Measurements from ENCODE around the gene STING1. TPM values are rescaled to one million over a fixed set of nuclear protein-coding genes. Genes with fewer than 3 reads are reported as not detected.

The STING1 gene
- total and polyA plus RNA-seq, 2 of the 13 experiments (the other 11 are each of a cell fraction or from before 2014, with no cell fraction given), result 1.3 to 4.4 TPM

GRCh38 chr5:139523635-139524445, 41.3 kb upstream of the STING1 start (continued):
- TF ChIP-seq HMGXB3 (CRISPR knock-in tag; IDR thresholded peaks at IDR 0.05; ENCODE audit: borderline replicate concordance) (no peak), RFXANK (CRISPR knock-in tag; IDR thresholded peaks at IDR 0.05) (no peak), CC2D1A (CRISPR knock-in tag; IDR thresholded peaks at IDR 0.05) (no peak), ZNF501 (CRISPR knock-in tag; IDR thresholded peaks at IDR 0.05) (no peak), ZNF292 (CRISPR knock-in tag; IDR thresholded peaks at IDR 0.05; ENCODE audit: borderline replicate concordance, low read depth) (peak; percentile 37; the same call in 1 of the 2 replicates), MED1 (CRISPR knock-in tag; IDR thresholded peaks at IDR 0.05) (peak; percentile 73), PCBP1 (IDR thresholded peaks at IDR 0.05; ENCODE audit: borderline replicate concordance, low read depth, low read length) (no peak), SMAD3 (CRISPR knock-in tag; IDR thresholded peaks at IDR 0.05) (no peak), NR2F1 (CRISPR knock-in tag; IDR thresholded peaks at IDR 0.05) (peak; percentile 44 to 55; a peak in 3 of 4 replicates), ZNF441 (CRISPR knock-in tag; IDR thresholded peaks at IDR 0.05; ENCODE audit: borderline replicate concordance) (no peak), POGZ (CRISPR knock-in tag; IDR thresholded peaks at IDR 0.05) (0 out of 2 replicates have a peak, but pooled peaks have one; percentile 32), TFDP2 (CRISPR knock-in tag; IDR thresholded peaks at IDR 0.05) (no peak), ZNF224 (CRISPR knock-in tag; IDR thresholded peaks at IDR 0.05) (no peak), ZNF205 (CRISPR knock-in tag; IDR thresholded peaks at IDR 0.05) (no peak), TRIM24 (CRISPR knock-in tag; IDR thresholded peaks at IDR 0.05) (no peak), PCBP2 (optimal IDR thresholded peaks at IDR 0.05; ENCODE audit: low read depth, low read length, poor library complexity, severe bottlenecking) (no peak)
- TF ChIP-seq, protein P1, sequence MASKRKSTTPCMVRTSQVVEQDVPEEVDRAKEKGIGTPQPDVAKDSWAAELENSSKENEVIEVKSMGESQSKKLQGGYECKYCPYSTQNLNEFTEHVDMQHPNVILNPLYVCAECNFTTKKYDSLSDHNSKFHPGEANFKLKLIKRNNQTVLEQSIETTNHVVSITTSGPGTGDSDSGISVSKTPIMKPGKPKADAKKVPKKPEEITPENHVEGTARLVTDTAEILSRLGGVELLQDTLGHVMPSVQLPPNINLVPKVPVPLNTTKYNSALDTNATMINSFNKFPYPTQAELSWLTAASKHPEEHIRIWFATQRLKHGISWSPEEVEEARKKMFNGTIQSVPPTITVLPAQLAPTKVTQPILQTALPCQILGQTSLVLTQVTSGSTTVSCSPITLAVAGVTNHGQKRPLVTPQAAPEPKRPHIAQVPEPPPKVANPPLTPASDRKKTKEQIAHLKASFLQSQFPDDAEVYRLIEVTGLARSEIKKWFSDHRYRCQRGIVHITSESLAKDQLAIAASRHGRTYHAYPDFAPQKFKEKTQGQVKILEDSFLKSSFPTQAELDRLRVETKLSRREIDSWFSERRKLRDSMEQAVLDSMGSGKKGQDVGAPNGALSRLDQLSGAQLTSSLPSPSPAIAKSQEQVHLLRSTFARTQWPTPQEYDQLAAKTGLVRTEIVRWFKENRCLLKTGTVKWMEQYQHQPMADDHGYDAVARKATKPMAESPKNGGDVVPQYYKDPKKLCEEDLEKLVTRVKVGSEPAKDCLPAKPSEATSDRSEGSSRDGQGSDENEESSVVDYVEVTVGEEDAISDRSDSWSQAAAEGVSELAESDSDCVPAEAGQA (IDR thresholded peaks at IDR 0.05; ENCODE audit: low read depth), result no peak
- TF ChIP-seq, protein P1 (CRISPR knock-in tag; IDR thresholded peaks at IDR 0.05; ENCODE audit: borderline replicate concordance), result no peak

Measured in HepG2 (cell line).